ENCODE data around the gene CNEP1R1.

The CNEP1R1 gene

DNA sequence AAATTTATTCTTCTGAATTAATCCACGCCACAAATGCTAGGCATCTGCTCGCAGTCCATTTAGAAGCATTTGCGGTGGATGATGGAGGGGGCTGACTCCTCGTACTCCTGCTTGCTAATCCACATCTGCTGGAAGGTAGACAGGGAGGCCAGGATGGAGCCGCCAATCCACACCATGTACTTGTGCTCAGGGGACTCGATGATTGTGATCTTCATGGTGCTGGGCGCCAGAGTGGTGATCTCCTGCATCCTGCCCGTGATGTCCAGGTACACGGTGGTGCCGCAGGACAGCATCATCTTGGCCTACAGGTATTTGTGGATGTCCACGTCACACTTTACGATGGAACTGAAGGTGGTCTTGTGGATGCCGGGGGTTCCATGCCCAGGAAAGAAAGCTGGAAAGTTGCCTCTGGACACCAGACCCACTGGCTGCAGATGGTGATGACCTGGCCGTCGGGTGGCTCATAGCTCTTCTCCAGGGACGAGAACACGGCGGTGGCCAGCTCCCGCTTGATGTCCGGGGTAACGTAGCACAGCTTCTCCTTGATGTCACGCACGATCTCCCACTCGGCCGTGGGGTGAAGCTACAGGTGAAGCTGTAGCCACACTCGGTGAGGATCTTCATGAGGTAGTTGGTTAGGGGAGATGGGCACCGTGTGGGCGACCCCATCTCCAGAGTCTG is 33.2 kb downstream of the CNEP1R1 start:
- TF ChIP-seq, protein P1, sequence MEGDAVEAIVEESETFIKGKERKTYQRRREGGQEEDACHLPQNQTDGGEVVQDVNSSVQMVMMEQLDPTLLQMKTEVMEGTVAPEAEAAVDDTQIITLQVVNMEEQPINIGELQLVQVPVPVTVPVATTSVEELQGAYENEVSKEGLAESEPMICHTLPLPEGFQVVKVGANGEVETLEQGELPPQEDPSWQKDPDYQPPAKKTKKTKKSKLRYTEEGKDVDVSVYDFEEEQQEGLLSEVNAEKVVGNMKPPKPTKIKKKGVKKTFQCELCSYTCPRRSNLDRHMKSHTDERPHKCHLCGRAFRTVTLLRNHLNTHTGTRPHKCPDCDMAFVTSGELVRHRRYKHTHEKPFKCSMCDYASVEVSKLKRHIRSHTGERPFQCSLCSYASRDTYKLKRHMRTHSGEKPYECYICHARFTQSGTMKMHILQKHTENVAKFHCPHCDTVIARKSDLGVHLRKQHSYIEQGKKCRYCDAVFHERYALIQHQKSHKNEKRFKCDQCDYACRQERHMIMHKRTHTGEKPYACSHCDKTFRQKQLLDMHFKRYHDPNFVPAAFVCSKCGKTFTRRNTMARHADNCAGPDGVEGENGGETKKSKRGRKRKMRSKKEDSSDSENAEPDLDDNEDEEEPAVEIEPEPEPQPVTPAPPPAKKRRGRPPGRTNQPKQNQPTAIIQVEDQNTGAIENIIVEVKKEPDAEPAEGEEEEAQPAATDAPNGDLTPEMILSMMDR (IDR thresholded peaks at IDR 0.05; ENCODE audit: low read depth, low read length, missing control alignments), result no peak
- DNase-seq (ENCODE audit: low read depth), result no peak
- in situ Hi-C loops (cut with HindIII; ENCODE audit: low sequenced_read_pairs), result no loop called here
- no peak overlapping the region for H3K4me3 ChIP-seq (ENCODE audit: low read depth, low read length)

DNA sequence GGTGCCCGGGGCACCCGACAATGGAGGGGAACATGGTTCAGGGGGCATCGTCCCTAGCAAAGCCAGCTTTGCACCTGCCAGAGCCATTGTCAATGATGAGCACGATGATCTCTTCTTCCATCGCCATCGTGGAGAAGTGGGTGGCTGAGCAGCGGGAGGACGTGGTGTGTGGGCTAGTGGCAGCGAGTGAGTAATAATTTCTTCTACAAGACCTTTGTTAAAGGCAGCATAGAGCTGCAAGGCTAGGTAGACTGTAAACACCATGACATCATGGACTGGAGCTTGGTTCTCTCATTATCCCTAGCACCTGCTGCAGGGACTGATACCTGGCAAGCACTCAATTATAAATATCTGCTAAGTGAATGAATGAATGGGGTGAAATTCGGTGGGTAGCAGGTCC is 34.1 kb downstream of the CNEP1R1 start:
- in situ Hi-C loops (cut with HindIII; ENCODE audit: low sequenced_read_pairs), result no loop called here
- no peak overlapping the region for H3K4me3 ChIP-seq (ENCODE audit: low read depth, low read length)
- TF ChIP-seq, protein P1 (IDR thresholded peaks at IDR 0.05; ENCODE audit: low read depth, low read length, missing control alignments), result no peak
- no peak for DNase-seq (ENCODE audit: low read depth)

DNA sequence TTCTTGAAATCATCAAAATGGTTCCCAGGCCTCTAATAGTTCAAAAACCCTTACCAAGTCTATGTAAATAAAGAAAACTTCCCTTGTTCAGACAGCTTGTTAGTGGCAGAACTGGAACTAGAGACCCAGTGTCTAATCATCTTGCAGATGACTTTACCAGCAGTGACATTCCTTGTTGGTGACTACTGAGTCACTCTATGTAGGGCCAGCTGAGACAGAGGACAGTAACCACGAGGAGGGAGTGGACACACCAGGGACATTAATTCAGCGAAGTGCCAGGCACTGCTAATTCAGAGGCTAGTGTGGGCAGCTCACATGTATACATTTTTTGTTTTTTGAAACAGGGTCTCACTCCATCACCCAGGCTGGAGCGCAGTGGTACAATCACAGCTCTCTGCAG is 34.6 kb downstream of the CNEP1R1 start:
- TF ChIP-seq, protein P1 (IDR thresholded peaks at IDR 0.05; ENCODE audit: low read depth, low read length, missing control alignments), result no peak
- H3K4me3 ChIP-seq (ENCODE audit: low read depth, low read length), result no peak overlapping the region
- no peak for DNase-seq (ENCODE audit: low read depth)
- in situ Hi-C loops (cut with HindIII; ENCODE audit: low sequenced_read_pairs), result no loop called here

DNA sequence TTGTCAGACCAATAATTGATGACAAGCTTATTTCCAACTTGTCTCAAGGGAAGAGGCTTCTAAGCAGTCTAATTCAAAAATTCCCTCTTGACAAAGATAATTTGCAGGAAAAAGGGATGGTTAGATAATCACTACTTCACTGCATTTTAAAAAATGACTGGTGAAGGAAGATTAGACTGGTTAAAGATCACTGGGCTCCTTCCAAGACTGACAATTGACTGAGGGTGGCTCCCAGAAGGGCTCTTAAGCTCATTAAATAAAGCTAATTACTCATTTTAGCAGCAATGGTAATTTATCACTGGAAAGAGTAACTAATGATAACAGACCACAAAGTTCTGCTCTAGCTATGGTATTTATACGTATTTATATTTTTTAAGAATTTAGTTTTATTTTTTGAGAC is 36.3 kb downstream of the CNEP1R1 start:
- no peak for DNase-seq (ENCODE audit: low read depth)
- in situ Hi-C loops (cut with HindIII; ENCODE audit: low sequenced_read_pairs), result no loop called here
- H3K4me3 ChIP-seq (ENCODE audit: low read depth, low read length), result no peak overlapping the region

DNA sequence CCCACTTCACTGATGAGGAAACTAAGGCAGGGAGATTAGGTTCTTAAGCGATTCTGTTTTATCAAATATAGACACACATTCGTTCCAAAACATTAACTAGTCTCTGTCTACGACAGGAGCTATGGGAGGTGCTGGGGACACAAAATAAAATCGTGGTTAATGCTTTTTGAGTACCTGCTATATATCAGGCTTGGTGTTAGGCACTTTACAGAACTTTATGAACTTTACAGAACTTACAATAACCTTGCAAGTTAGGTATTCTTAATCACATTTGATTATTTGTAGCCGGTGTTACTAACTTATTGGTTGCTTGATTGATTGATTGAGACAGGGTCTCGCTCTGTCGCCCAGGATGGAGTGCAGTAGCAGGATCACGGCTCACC is 40.2 kb downstream of the CNEP1R1 start:
- TF ChIP-seq, protein P1 (IDR thresholded peaks at IDR 0.05; ENCODE audit: low read depth, low read length, missing control alignments), result no peak
- H3K4me3 ChIP-seq (ENCODE audit: low read depth, low read length), result peak overlapping the region; percentile 68
- in situ Hi-C loops (cut with HindIII; ENCODE audit: low sequenced_read_pairs), result no loop called here
- DNase-seq (ENCODE audit: low read depth), result no peak

More for the DNA sequence above, 36.3 kb downstream of the CNEP1R1 start:
- TF ChIP-seq, protein P1 (IDR thresholded peaks at IDR 0.05; ENCODE audit: low read depth, low read length, missing control alignments), result no peak

DNA sequence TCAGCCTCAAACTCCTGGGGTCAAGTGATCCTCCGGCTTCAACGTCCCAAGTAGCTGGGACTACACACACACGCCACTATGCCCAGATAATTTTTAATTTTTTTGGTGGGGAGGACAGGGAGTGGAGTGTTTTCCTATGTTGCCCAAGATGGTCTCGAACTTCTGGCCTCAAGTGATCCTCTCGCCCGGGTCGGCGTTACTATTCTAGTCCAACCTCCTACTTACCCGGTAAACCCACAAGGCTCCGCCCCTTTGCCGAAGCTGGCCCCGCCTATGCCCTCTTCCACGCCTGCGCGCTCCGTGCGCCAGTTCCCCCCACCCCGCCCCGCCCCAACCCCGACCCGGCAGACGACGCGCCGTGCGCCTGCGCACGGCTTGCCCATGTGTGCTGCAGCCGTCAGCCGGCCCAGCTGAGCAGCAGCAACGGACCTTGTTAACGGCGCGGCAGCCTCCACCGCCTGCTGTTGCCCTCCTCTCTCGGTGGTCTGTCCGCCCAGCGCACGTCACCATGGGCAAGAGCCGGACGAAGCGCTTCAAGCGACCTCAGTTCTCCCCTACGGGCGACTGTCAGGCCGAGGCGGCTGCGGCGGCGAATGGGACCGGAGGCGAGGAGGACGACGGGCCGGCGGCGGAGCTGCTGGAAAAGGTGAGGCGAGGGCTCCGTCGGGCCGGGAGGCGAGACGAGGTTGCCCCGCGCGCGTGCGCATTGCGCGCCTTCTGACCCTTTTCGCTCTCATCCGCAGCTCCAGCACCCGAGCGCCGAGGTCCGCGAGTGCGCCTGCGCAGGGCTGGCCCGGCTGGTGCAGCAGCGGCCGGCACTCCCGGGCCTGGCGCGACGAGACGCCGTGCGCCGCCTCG is 40.8 kb downstream of the CNEP1R1 start, which contains the start of gene HEATR3:
HEATR3 (plus strand) TSS at position 347 of the 858 bp plus-strand sequence; CDS start at position 509, 162 bp downstream.
- DNase-seq (ENCODE audit: low read depth), result peak; percentile 80
- in situ Hi-C loops (cut with HindIII; ENCODE audit: low sequenced_read_pairs), result no loop called here
- H3K4me3 ChIP-seq (ENCODE audit: low read depth, low read length), result peak within 1 kb of the TSS; percentile 68
- TF ChIP-seq, protein P1 (IDR thresholded peaks at IDR 0.05; ENCODE audit: low read depth, low read length, missing control alignments), result no peak

All from astrocyte of the cerebellum (primary cell).